Ascending aorta (tissue), 2 donors: ENCODE results near the gene TMEM9B. TPM values are rescaled to one million over a fixed set of nuclear protein-coding genes. Genes with fewer than 3 reads are reported as not detected.

ENCODE experiments used
- DNase-seq, 2 donors: peaks; one replicate each; pipeline ENCODE4 v3.0.0-alpha.2; 2019; ENCODE audit warnings: low spot score in 2 of 2
- H3K27ac ChIP-seq, 2 donors: fragments of 200-600 bp; sonication (generic); one replicate each; pipeline ENCODE4 v1.5.1; 2016 to 2017; ENCODE audit warnings: mild to moderate bottlenecking in 1 of 2
- H3K27me3 ChIP-seq: fragments of 200-600 bp; sonication (generic); one replicate; pipeline ENCODE4 v1.5.1; 2017
- H3K36me3 ChIP-seq, 2 donors: fragments of 200-600 bp; sonication (generic); one replicate each; pipeline ENCODE4 v1.5.1; 2016
- H3K4me1 ChIP-seq, 2 donors: fragments of 200-600 bp; sonication (generic); one replicate each; pipeline ENCODE4 v1.5.1; 2016 to 2017; ENCODE audit warnings: mild to moderate bottlenecking in 1 of 2
- H3K4me3 ChIP-seq, 2 donors: fragments of 200-600 bp; sonication (generic); one replicate each; pipeline ENCODE4 v1.5.1; 2016 to 2017; ENCODE audit warnings: mild to moderate bottlenecking in 1 of 2
- H3K9me3 ChIP-seq, 2 donors: fragments of 200-600 bp; sonication (generic); one replicate each; pipeline ENCODE4 v1.5.1; 2016
- intact Hi-C: fragments of 100-400 bp; cut with DNase I; formaldehyde crosslinking; loops from one replicate; pipeline ENCODE4 v1.15.1; 2023
- total RNA-seq: library from RNA; depleted of rRNA; stranded (reverse); fragments of >200 nt; gene quantifications from one replicate; pipeline ENCODE4 v1.1.0, GENCODE V29; 2016
- TF ChIP-seq, protein P1 (sequence below), 3 experiments: fragments of 200-600 bp in 2 of 3; fragments of 450-650 bp in 1 of 3; sonication (generic) in 2 of 3; IDR thresholded peaks; one replicate each; pipeline ENCODE4 v1.5.1; 2016 to 2019; ENCODE audit warnings: antibody characterized with exemption in 3 of 3, mild to moderate bottlenecking in 1 of 3, moderate library complexity in 1 of 3

TMEM9B gene
- total RNA-seq, 1 donor from 2014 or later, result 42.4 TPM

DNA sequence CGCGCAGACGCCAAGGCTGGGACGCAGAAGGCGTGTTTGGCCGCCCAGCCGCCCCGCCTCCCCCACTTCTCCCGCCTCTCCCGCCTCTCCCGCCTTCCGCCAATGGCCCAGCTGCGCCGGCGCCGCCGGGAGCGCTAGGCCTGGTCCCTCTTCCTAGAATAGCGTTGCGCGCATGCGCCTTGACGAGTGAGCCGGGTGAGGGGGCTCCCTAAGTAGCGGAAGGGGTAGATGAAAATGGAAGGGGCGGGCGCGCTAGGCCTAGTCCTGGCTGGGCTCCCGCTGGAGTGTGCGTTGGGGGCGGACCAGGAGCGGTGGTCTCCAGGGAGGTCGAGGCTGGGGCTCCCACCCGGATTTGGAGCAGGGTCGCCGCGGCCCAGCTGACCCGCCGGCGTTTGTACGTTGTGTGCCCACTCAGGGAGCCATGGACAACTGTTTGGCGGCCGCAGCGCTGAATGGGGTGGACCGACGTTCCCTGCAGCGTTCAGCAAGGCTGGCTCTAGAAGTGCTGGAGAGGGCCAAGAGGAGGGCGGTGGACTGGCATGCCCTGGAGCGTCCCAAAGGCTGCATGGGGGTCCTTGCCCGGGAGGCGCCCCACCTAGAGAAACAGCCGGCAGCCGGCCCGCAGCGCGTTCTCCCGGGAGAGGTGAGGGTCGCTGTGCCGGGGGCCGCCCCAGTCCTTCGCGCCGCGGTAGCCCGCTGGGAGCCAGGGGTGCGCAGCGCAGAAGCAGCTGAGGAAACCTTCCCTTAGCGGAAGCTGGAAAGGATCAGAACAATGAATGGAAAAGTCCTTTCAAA is 53.0 kb downstream of the TMEM9B start, which contains the start of gene AKIP1:
AKIP1 (plus strand) TSS at position 161 of the 795 bp plus-strand sequence; CDS start at position 422, 261 bp downstream.
- DNase-seq, result peak; percentile 81 to 97
- H3K4me3 ChIP-seq, result peak within 1 kb of the TSS; percentile 72 to 79
- intact Hi-C loops, result loop anchor here (1.0 to 5.0 kb wide), 5 partner anchors 53 to 228 kb away; partner anchors contain the start of genes NRIP3, RPL27A, TMEM9B and TRIM66
- peaks cover 4 to 12% of the 10 kb centered on the region in 2 donors for H3K4me1 ChIP-seq
- no peaks in the 10 kb centered on the region for H3K36me3 ChIP-seq
- peak within 1 kb of the TSS; percentile 88 to 91 for H3K27ac ChIP-seq
- H3K27me3 ChIP-seq, result no peaks in the 10 kb centered on the region
- H3K9me3 ChIP-seq, result no peaks in the 10 kb centered on the region
- TF ChIP-seq, protein P1, sequence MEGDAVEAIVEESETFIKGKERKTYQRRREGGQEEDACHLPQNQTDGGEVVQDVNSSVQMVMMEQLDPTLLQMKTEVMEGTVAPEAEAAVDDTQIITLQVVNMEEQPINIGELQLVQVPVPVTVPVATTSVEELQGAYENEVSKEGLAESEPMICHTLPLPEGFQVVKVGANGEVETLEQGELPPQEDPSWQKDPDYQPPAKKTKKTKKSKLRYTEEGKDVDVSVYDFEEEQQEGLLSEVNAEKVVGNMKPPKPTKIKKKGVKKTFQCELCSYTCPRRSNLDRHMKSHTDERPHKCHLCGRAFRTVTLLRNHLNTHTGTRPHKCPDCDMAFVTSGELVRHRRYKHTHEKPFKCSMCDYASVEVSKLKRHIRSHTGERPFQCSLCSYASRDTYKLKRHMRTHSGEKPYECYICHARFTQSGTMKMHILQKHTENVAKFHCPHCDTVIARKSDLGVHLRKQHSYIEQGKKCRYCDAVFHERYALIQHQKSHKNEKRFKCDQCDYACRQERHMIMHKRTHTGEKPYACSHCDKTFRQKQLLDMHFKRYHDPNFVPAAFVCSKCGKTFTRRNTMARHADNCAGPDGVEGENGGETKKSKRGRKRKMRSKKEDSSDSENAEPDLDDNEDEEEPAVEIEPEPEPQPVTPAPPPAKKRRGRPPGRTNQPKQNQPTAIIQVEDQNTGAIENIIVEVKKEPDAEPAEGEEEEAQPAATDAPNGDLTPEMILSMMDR (IDR thresholded peaks at IDR 0.05), result no peak

DNA sequence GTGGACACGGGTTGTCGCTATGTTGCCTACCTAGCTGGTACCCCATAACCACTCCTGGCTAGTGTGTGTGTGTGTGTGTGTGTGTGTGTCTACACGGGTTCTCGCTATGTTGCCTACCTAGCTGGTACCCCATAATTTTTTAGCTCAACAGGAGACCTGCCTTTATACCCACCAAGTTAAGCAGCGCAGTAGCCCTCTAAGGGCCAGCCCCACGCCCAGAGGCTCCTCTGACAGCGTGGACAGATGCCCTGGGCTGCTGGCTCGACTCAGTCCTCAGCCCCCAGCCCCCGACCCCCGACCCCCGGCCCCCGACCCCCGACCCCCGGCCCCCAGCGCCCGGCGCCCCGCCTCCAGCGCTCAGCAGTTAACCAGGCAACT is 53.6 kb downstream of the TMEM9B start:
- no peak for DNase-seq
- Histone ChIP-seq H3K4me1 (peaks cover 3 to 9% of the 10 kb centered on the region in 2 donors), H3K4me3 (peak overlapping the region; percentile 72 to 79), H3K36me3 (no peaks in the 10 kb centered on the region), H3K27me3 (no peaks in the 10 kb centered on the region), H3K9me3 (no peaks in the 10 kb centered on the region), H3K27ac (peak overlapping the region in 1 of 2 donors; percentile 91)
- TF ChIP-seq, protein P1 (IDR thresholded peaks at IDR 0.05), result no peak
- intact Hi-C loops, result loop anchor here (1.0 to 5.0 kb wide), 5 partner anchors 54 to 228 kb away; partner anchors contain the start of genes NRIP3, RPL27A, TMEM9B and TRIM66

DNA sequence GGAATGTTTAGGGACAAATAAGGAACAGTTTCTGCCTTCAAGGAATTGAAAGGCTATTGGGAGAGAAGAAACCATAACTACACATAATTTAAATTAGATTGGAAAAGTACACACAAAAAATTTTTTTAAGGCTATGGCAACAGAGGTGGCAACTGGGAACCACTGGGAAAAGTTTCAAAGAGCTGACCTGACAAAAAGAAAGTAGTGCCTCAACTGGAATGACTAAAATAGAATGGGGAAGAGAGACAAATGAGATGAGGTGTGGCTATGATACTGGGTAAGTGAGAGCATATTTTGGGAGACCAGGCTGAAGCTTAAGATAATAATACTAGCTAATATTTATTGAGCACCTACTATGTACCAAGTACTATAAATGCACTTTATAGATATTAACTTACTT is 56.1 kb downstream of the TMEM9B start:
- peaks cover 3 to 4% of the 10 kb centered on the region in 2 donors for H3K4me1 ChIP-seq
- no peak for DNase-seq
- H3K4me3 ChIP-seq, result no peak overlapping the region
- intact Hi-C loops, result no loop called here
- H3K27me3 ChIP-seq, result no peaks in the 10 kb centered on the region
- TF ChIP-seq, protein P1 (IDR thresholded peaks at IDR 0.05), result no peak
- no peak overlapping the region for H3K27ac ChIP-seq
- no peaks in the 10 kb centered on the region for H3K36me3 ChIP-seq
- H3K9me3 ChIP-seq, result no peaks in the 10 kb centered on the region

DNA sequence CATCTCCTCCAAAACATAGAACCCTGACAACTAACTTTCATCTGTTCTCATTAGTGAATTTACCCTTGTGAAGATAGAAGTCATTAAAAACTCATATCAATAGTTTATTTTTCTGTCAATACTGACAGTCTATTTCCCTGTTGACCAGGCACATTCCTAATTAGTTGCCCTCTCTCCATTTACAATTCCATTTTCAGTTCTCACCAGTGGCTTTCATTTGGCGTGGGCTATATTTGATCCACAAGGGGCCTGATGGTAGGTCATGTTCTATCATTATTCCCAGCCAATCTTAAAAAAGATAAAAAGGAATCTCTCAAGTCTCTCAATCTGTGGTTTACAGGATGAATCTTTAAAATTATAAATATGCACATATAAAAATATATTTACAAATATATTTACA is 57.1 kb downstream of the TMEM9B start:
- TF ChIP-seq, protein P1 (IDR thresholded peaks at IDR 0.05), result no peak
- no peak overlapping the region for H3K27ac ChIP-seq
- intact Hi-C loops, result no loop called here
- no peak for DNase-seq
- no peaks in the 10 kb centered on the region for H3K27me3 ChIP-seq
- peaks cover 0 to 3% of the 10 kb centered on the region in 2 donors for H3K4me1 ChIP-seq
- H3K9me3 ChIP-seq, result no peaks in the 10 kb centered on the region
- H3K4me3 ChIP-seq, result no peak overlapping the region
- no peaks in the 10 kb centered on the region for H3K36me3 ChIP-seq

DNA sequence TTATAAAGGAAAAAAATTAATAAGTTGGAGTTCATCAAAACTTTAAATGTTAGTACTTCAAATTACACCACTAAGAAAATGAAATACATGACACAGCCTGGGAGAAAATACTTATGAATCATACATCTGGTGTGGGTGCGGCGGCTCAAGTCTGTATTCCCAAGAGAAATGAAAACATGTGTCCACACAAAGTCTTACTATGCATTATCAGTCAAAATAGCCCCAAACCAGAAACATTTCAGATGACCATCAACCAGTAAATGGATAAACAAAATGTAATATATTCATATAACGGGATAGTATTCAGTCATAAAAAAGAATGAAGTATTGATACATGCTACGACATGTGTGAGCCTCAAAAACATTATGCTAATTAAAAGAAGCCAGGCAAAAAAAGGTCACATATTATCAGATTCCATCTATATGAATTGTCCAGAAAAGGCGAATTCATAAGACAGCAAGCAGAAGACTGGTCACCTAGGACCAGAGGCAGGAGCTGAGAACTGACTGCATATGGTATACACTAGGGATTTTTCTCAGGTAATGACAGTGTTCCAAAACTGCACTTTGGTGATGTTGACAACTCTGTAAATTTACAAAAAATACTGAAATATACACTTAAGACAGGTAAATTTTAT is 58.6 kb downstream of the TMEM9B start:
- H3K36me3 ChIP-seq, result no peaks in the 10 kb centered on the region
- peaks cover 0 to 3% of the 10 kb centered on the region in 2 donors for H3K4me1 ChIP-seq
- intact Hi-C loops, result loop anchor here (1.0 kb wide), 1 partner anchor 33 kb away; no protein-coding TSS in a partner anchor
- no peak for DNase-seq
- no peaks in the 10 kb centered on the region for H3K9me3 ChIP-seq
- no peaks in the 10 kb centered on the region for H3K27me3 ChIP-seq
- no peak overlapping the region for H3K27ac ChIP-seq
- no peak overlapping the region for H3K4me3 ChIP-seq
- TF ChIP-seq, protein P1 (IDR thresholded peaks at IDR 0.05), result no peak
